ENCODE results near the gene CHRNB2.

Gene CHRNB2

DNA sequence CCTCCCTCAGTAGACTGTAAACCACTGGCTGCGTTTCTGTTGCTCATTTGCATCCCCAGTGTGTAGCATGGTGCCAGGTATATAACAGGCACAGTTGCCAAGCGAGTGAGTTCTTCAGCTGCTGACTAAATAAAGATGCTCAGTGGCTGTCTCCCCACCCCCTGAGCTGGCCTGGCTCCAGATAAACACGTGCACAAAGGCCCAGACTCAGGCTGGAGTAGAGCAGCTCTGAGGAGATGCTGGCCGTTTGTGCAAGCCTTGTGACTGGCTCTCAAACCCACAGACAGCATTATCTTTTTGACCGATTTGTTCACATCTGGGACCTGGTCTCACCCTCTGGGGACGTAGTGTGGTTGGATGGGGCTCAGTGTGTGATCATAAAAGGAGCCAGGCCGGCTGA lies 7.1 kb downstream of the CHRNB2 start:
- H3K4me3 ChIP-seq (ENCODE audit: low read depth, low read length) = no peak overlapping the region
- DNase-seq (ENCODE audit: low read depth) = peak; percentile 62
- TF ChIP-seq, protein P1, sequence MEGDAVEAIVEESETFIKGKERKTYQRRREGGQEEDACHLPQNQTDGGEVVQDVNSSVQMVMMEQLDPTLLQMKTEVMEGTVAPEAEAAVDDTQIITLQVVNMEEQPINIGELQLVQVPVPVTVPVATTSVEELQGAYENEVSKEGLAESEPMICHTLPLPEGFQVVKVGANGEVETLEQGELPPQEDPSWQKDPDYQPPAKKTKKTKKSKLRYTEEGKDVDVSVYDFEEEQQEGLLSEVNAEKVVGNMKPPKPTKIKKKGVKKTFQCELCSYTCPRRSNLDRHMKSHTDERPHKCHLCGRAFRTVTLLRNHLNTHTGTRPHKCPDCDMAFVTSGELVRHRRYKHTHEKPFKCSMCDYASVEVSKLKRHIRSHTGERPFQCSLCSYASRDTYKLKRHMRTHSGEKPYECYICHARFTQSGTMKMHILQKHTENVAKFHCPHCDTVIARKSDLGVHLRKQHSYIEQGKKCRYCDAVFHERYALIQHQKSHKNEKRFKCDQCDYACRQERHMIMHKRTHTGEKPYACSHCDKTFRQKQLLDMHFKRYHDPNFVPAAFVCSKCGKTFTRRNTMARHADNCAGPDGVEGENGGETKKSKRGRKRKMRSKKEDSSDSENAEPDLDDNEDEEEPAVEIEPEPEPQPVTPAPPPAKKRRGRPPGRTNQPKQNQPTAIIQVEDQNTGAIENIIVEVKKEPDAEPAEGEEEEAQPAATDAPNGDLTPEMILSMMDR (conservative IDR thresholded peaks at IDR 0.05; ENCODE audit: low read depth, low read length) = no peak

DNA sequence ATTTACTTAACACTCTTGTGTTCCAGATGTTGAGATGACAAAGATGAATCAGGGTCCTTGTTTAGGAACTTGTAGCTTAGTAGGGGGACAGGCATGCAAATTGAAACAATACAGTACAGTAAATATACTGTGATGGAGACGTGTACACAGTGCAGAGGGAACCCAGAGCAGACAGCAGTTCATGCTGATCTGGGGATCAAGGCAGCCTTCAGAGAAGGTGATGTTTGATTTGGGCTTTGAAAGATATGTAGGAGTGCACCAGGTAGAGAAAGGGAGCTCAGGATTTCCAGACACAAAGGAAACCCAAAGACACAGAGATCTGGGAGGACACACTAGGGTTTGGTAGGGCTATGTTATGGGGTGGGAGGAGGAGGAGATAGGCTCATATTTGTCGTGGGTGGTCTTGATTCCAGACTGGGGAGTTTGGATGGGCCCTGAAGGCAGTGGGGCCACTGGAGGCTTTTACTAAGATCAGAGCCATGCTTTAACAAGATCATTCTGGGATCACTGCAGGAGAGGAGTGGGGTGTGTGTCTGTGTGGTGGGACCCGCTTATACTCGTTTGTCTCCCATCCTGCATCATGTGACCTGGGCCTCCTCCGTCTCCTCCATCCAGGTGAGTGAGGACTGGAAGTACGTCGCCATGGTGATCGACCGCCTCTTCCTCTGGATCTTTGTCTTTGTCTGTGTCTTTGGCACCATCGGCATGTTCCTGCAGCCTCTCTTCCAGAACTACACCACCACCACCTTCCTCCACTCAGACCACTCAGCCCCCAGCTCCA lies 7.8 kb downstream of the CHRNB2 start:
- TF ChIP-seq, protein P1 (conservative IDR thresholded peaks at IDR 0.05; ENCODE audit: low read depth, low read length) = no peak
- H3K4me3 ChIP-seq (ENCODE audit: low read depth, low read length) = no peak overlapping the region
- no peak for DNase-seq (ENCODE audit: low read depth)

DNA sequence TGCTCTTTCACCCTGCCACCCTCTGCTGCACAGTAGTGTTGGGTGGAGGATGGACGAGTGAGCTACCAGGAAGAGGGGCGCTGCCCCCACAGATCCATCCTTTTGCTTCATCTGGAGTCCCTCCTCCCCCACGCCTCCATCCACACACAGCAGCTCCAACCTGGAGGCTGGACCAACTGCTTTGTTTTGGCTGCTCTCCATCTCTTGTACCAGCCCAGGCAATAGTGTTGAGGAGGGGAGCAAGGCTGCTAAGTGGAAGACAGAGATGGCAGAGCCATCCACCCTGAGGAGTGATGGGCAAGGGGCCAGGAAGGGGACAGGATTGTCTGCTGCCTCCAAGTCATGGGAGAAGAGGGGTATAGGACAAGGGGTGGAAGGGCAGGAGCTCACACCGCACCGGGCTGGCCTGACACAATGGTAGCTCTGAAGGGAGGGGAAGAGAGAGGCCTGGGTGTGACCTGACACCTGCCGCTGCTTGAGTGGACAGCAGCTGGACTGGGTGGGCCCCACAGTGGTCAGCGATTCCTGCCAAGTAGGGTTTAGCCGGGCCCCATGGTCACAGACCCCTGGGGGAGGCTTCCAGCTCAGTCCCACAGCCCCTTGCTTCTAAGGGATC lies 8.5 kb downstream of the CHRNB2 start:
- no peak overlapping the region for H3K4me3 ChIP-seq (ENCODE audit: low read depth, low read length)
- DNase-seq (ENCODE audit: low read depth) = no peak
- TF ChIP-seq, protein P1 (conservative IDR thresholded peaks at IDR 0.05; ENCODE audit: low read depth, low read length) = no peak

DNA sequence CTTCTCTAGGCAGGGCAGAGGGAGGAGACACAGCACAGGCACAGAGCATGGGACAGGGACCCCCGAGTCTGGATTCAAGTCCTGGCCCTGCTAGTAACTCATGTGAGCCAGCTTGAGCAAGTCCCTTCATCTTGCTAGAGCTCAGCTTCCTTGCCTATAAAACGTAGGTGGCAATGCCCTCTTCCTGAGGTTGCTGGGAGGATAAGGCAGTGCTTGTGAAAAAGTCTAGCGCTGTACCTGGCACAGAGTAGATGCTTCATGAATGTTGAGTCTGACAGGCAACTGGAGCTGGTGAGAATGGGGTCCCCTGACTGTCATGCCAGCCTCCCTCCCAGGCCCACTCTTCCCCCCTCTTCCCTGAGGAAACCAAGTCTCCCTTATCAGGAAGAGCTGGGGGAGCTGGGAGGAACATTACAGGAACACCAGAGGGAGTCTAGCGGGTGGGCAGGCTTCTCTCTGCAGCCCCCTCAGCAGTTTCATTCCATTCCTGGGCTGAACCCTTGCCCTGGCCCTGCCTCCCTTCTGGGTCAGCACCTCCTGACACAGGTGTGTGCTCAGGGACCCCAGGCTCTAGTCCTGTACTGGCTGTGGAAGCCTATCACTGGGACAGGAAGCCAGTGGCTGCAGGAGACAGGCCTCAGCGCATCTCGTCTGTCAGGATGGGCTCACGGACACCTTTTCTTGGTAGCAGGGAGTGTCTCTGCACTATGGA lies 9.9 kb downstream of the CHRNB2 start:
- H3K4me3 ChIP-seq (ENCODE audit: low read depth, low read length) = no peak overlapping the region
- TF ChIP-seq, protein P1 (conservative IDR thresholded peaks at IDR 0.05; ENCODE audit: low read depth, low read length) = no peak
- DNase-seq (ENCODE audit: low read depth) = no peak

DNA sequence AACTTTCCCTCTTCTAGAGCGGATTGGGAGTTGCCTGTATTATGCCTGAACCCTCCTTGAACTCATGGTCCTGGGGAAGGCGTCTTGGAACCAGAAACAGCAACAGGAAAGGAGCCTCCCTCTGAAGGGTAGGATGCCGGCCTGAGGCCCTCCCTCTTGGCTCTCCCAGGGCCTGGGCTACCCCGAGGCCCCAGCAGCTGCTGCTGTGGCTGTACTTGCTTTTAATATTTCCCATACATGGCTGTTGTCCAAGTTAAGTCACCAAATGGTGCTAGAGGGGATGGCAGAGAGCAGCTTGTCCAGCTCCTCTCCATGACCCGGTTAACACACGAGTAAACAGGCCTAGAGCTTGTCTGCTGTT lies 10.5 kb downstream of the CHRNB2 start:
- H3K4me3 ChIP-seq (ENCODE audit: low read depth, low read length) = no peak overlapping the region
- TF ChIP-seq, protein P1 (conservative IDR thresholded peaks at IDR 0.05; ENCODE audit: low read depth, low read length) = no peak
- DNase-seq (ENCODE audit: low read depth) = peak; percentile 14

DNA sequence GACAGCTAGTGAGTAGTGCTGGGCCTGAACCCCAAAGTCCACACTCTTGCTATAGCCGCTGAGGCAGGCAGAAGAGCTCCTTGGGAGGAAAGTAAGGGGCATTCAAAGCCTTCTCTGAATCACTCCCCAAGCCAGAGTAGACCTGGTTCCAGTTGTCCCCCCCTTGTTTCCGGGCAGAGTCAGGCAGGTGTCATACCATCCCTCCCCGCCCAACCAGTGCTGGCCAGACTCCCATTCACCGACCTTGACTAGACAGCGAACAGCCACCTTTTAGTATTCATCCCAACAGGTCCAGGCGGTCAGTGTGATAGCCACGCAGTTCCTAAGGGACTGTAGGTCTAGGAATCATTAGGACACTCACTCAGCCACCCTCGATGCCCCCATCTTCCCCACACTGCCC lies 11.8 kb downstream of the CHRNB2 start:
- TF ChIP-seq, protein P1 (conservative IDR thresholded peaks at IDR 0.05; ENCODE audit: low read depth, low read length) = no peak
- no peak for DNase-seq (ENCODE audit: low read depth)
- H3K4me3 ChIP-seq (ENCODE audit: low read depth, low read length) = no peak overlapping the region
